ENCODE measurements around the gene RNF227.
A peak's percentile ranks its signal among the peaks of the same experiment; 100 is the strongest.

Gene RNF227

GRCh38 chr17:7929158-7930023 lies 13.3 kb upstream of the RNF227 start, which contains the start of gene KCNAB3:
TSS of gene KCNAB3 (minus strand) at chr17:7929856. CDS start at chr17:7929435, 421 bp downstream.
- DNase-seq: no peak

GRCh38 chr17:7927596-7927995 lies 11.5 kb upstream of the RNF227 start:
- no peak for DNase-seq

GRCh38 chr17:7922845-7923628 lies 6.9 kb upstream of the RNF227 start:
- DNase-seq: peak; percentile 18 to 53

GRCh38 chr17:7922269-7922844 lies 6.3 kb upstream of the RNF227 start:
- DNase-seq: peak in 1 of 2 donors; percentile 27

- no peak for DNase-seq
Measured at GRCh38 chr17:7916808-7917207, 719 bp upstream of the RNF227 start.

GRCh38 chr17:7916385-7916682 lies 245 bp upstream of the RNF227 start:
- no peak for DNase-seq

- no peak for DNase-seq
Measured at GRCh38 chr17:7915179-7915610, 894 bp downstream of the RNF227 start.

GRCh38 chr17:7912927-7913524 lies 3.1 kb downstream of the RNF227 start:
- DNase-seq: peak in 1 of 2 donors; percentile 78

- DNase-seq: no peak
Measured at GRCh38 chr17:7911116-7911515, 5.0 kb downstream of the RNF227 start.

GRCh38 chr17:7910711-7911110 lies 5.4 kb downstream of the RNF227 start:
- DNase-seq: no peak

- no peak for DNase-seq
Measured at GRCh38 chr17:7910281-7910680, 5.8 kb downstream of the RNF227 start.

GRCh38 chr17:7909089-7909488 lies 7.0 kb downstream of the RNF227 start:
- no peak for DNase-seq

- no peak for DNase-seq
Measured at GRCh38 chr17:7903154-7904103, 12.7 kb downstream of the RNF227 start.

- peak in 1 of 2 donors; percentile 41 for DNase-seq
Measured at GRCh38 chr17:7897773-7898172, 18.3 kb downstream of the RNF227 start.

GRCh38 chr17:7897090-7897489 lies 19.0 kb downstream of the RNF227 start:
- DNase-seq: no peak

- DNase-seq: no peak
Measured at GRCh38 chr17:7894866-7895265, 21.2 kb downstream of the RNF227 start.

GRCh38 chr17:7894226-7894625 lies 21.9 kb downstream of the RNF227 start:
- no peak for DNase-seq

- DNase-seq: no peak
Measured at GRCh38 chr17:7893187-7893880, 22.8 kb downstream of the RNF227 start.

GRCh38 chr17:7889166-7889955 lies 26.7 kb downstream of the RNF227 start:
- peak; percentile 52 to 60 for DNase-seq

- DNase-seq: no peak
Measured at GRCh38 chr17:7888184-7888920, 27.7 kb downstream of the RNF227 start, which contains the start of gene CHD3. TSS of gene CHD3 (plus strand) at chr17:7888789. CDS start at chr17:7889001, 212 bp downstream.
